WTC11 (cell line): Measurements from ENCODE around the gene SOCS2. TPM values are rescaled to one million over a fixed set of nuclear protein-coding genes. Genes with fewer than 3 reads are reported as not detected.

Experiments used
- ARID4B ChIP-seq: sonication (generic); formaldehyde crosslinking; IDR thresholded peaks from 2 replicates; pipeline ENCODE4 v1.8.0; 2023; ENCODE audit warnings: missing genetic modification reagents, mild to moderate bottlenecking, borderline replicate concordance
- ATF6 ChIP-seq: sonication (generic); formaldehyde crosslinking; IDR thresholded peaks from 2 replicates; pipeline ENCODE4 v1.8.1; 2023; ENCODE audit warnings: mild to moderate bottlenecking, missing genetic modification reagents
- CREB1 ChIP-seq: sonication (generic); formaldehyde crosslinking; IDR thresholded peaks from 2 replicates; pipeline ENCODE4 v1.8.0; 2023; ENCODE audit warnings: mild to moderate bottlenecking, missing genetic modification reagents
- CTCF ChIP-seq: fragments of 200-600 bp; IDR thresholded peaks from 2 replicates; pipeline ENCODE4 v1.8.0; 2022; ENCODE audit warnings: antibody characterized with exemption
- EMX1 ChIP-seq: fragments of 250-450 bp; sonication (Bioruptor Pico); IDR thresholded peaks from 2 replicates; pipeline ENCODE4 v1.8.0; 2021; ENCODE audit warnings: mild to moderate bottlenecking
- FOXJ3 ChIP-seq: sonication (generic); formaldehyde crosslinking; IDR thresholded peaks from 2 replicates; pipeline ENCODE4 v1.9.0; 2021; ENCODE audit warnings: missing genetic modification reagents, mild to moderate bottlenecking, borderline replicate concordance
- HMGXB4 ChIP-seq: sonication (generic); formaldehyde crosslinking; IDR thresholded peaks from 2 replicates; pipeline ENCODE4 v1.8.1; 2023; ENCODE audit warnings: mild to moderate bottlenecking, moderate library complexity, missing genetic modification reagents
- NFE2L1 ChIP-seq: sonication (generic); formaldehyde crosslinking; IDR thresholded peaks from 2 replicates; pipeline ENCODE4 v1.8.1; 2023; ENCODE audit warnings: missing genetic modification reagents
- NR2C2 ChIP-seq: sonication (generic); formaldehyde crosslinking; IDR thresholded peaks from 2 replicates; pipeline ENCODE4 v1.8.0; 2022; ENCODE audit warnings: mild to moderate bottlenecking, missing genetic modification reagents
- RELA ChIP-seq: sonication (generic); formaldehyde crosslinking; IDR thresholded peaks from 2 replicates; pipeline ENCODE4 v1.8.1; 2022; ENCODE audit warnings: missing genetic modification reagents, mild to moderate bottlenecking, borderline replicate concordance
- SMAD3 ChIP-seq: sonication (generic); formaldehyde crosslinking; IDR thresholded peaks from 2 replicates; pipeline ENCODE4 v1.8.0; 2022; ENCODE audit warnings: missing genetic modification reagents, mild to moderate bottlenecking, borderline replicate concordance
- SMAD4 ChIP-seq: sonication (generic); formaldehyde crosslinking; IDR thresholded peaks from 2 replicates; pipeline ENCODE4 v1.8.0; 2022; ENCODE audit warnings: mild to moderate bottlenecking, missing genetic modification reagents
- TEAD4 ChIP-seq: sonication (generic); formaldehyde crosslinking; IDR thresholded peaks from 2 replicates; pipeline ENCODE4 v1.8.0; 2022; ENCODE audit warnings: mild to moderate bottlenecking, missing genetic modification reagents
- ZBTB43 ChIP-seq: sonication (generic); formaldehyde crosslinking; IDR thresholded peaks from 2 replicates; pipeline ENCODE4 v1.8.1; 2023; ENCODE audit warnings: mild to moderate bottlenecking, missing genetic modification reagents
- ZNF219 ChIP-seq: sonication (generic); formaldehyde crosslinking; IDR thresholded peaks from 2 replicates; pipeline ENCODE4 v1.8.0; 2023; ENCODE audit warnings: missing genetic modification reagents, mild to moderate bottlenecking, borderline replicate concordance
- ZNF281 ChIP-seq: sonication (generic); formaldehyde crosslinking; IDR thresholded peaks from 2 replicates; pipeline ENCODE4 v1.8.0; 2023; ENCODE audit warnings: mild to moderate bottlenecking, missing genetic modification reagents
- ZNF423 ChIP-seq: fragments of 250-450 bp; sonication (Bioruptor Pico); IDR thresholded peaks from 2 replicates; pipeline ENCODE4 v2.1.2; 2022; ENCODE audit warnings: mild to moderate bottlenecking, moderate library complexity
- ZNF425 ChIP-seq: fragments of 250-450 bp; sonication (Bioruptor Pico); conservative IDR thresholded peaks from 2 replicates; pipeline ENCODE4 v1.9.0; 2021; ENCODE audit warnings: mild to moderate bottlenecking
- ZSCAN18 ChIP-seq: fragments of 250-450 bp; sonication (Bioruptor Pico); IDR thresholded peaks from 2 replicates; pipeline ENCODE4 v2.1.2; 2022; ENCODE audit warnings: mild to moderate bottlenecking, moderate library complexity
- total RNA-seq: library from RNA; stranded (reverse); gene quantifications from 3 replicates; pipeline ENCODE4 v1.2.3, GENCODE V29; 2021

Gene SOCS2
- total RNA-seq, 1 experiment from 2014 or later: 44.4 TPM

- TF ChIP-seq CTCF (peak; percentile 76), ZNF219 (CRISPR knock-in tag) (0 out of 2 replicates have a peak, but pooled peaks have one; percentile 66), ARID4B (CRISPR knock-in tag) (peak; percentile 18; the same call in 1 of the 2 replicates), RELA (CRISPR knock-in tag) (no peak), ZBTB43 (CRISPR knock-in tag) (no peak; the same call in 1 of the 2 replicates), HMGXB4 (CRISPR knock-in tag) (no peak), NFE2L1 (CRISPR knock-in tag) (no peak), ATF6 (no peak), TEAD4 (0 out of 2 replicates have a peak, but pooled peaks have one; percentile 52), SMAD3 (CRISPR knock-in tag) (no peak), NR2C2 (CRISPR knock-in tag) (no peak), EMX1 (no peak), ZNF425 (CRISPR knock-in tag) (no peak), ZNF281 (CRISPR knock-in tag) (peak; percentile 18; the same call in 1 of the 2 replicates), ZNF423 (CRISPR knock-in tag) (no peak), ZSCAN18 (no peak), FOXJ3 (CRISPR knock-in tag) (no peak), CREB1 (no peak), SMAD4 (no peak)
Measured at GRCh38 chr12:93569656-93570551, 2.6 kb upstream of the SOCS2 start (continued).
